Muscle layer of duodenum (tissue), 2 donors: Measurements from ENCODE around the gene PPM1G.

Experiments used
- H3K27ac ChIP-seq: one replicate; pipeline ENCODE4 v1.7.0; 2013; ENCODE audit warnings: mild to moderate bottlenecking, low read length
- H3K27me3 ChIP-seq: one replicate; pipeline ENCODE4 v1.7.0; 2013; ENCODE audit warnings: low read depth, mild to moderate bottlenecking, control low read depth, low read length
- H3K36me3 ChIP-seq, 2 donors: one replicate each; pipeline ENCODE4 v1.7.0; 2013; ENCODE audit warnings: low read length in 2 of 2, control low read depth in 1 of 2, mild to moderate bottlenecking in 1 of 2; ENCODE audit not compliant: insufficient read depth in 2 of 2, control insufficient read depth in 1 of 2
- H3K4me1 ChIP-seq, 2 donors: one replicate each; pipeline ENCODE4 v1.7.0; 2013; ENCODE audit warnings: low read length in 2 of 2, mild to moderate bottlenecking in 2 of 2, control low read depth in 1 of 2, moderate library complexity in 1 of 2; ENCODE audit not compliant: insufficient read depth in 2 of 2, control insufficient read depth in 1 of 2
- H3K4me3 ChIP-seq, 2 donors: one replicate each; pipeline ENCODE4 v1.7.0; 2013; ENCODE audit warnings: low read length in 2 of 2, low read depth in 1 of 2, mild to moderate bottlenecking in 1 of 2
- H3K9me3 ChIP-seq, 2 donors: one replicate each; pipeline ENCODE4 v1.7.0; 2013; ENCODE audit warnings: low read length in 2 of 2, control low read depth in 1 of 2, mild to moderate bottlenecking in 1 of 2; ENCODE audit not compliant: control insufficient read depth in 1 of 2
- donor health status: healthy.

PPM1G gene

GRCh38 chr2:27379383-27379835 is 30.0 kb downstream of the PPM1G start:
- Histone ChIP-seq H3K4me1 (peaks cover 6 to 20% of the 10 kb centered on the region in 2 donors), H3K27ac (peak overlapping the region; percentile 93), H3K27me3 (no peaks in the 10 kb centered on the region), H3K36me3 (peaks cover 57 to 74% of the 10 kb centered on the region in 2 donors), H3K4me3 (peak overlapping the region; percentile 67 to 75), H3K9me3 (no peaks in the 10 kb centered on the region)

- H3K4me3 ChIP-seq: no peak overlapping the region
- H3K9me3 ChIP-seq: no peaks in the 10 kb centered on the region
- H3K36me3 ChIP-seq: peaks cover 58 to 74% of the 10 kb centered on the region in 2 donors
- no peaks in the 10 kb centered on the region for H3K27me3 ChIP-seq
- H3K27ac ChIP-seq: peak overlapping the region; percentile 93
- H3K4me1 ChIP-seq: peaks cover 6 to 20% of the 10 kb centered on the region in 2 donors
These were observed 30.5 kb downstream of the PPM1G start for GRCh38 chr2:27378809-27379290.

- Histone ChIP-seq H3K27me3 (no peaks in the 10 kb centered on the region), H3K36me3 (peaks cover 56 to 74% of the 10 kb centered on the region in 2 donors), H3K27ac (no peak overlapping the region), H3K4me3 (no peak overlapping the region), H3K9me3 (no peaks in the 10 kb centered on the region), H3K4me1 (peaks cover 6 to 20% of the 10 kb centered on the region in 2 donors)
These were observed 31.1 kb downstream of the PPM1G start for GRCh38 chr2:27378096-27378808.

GRCh38 chr2:27377618-27378095 is 31.7 kb downstream of the PPM1G start:
- no peaks in the 10 kb centered on the region for H3K27me3 ChIP-seq
- peaks cover 7 to 21% of the 10 kb centered on the region in 2 donors for H3K4me1 ChIP-seq
- no peaks in the 10 kb centered on the region for H3K9me3 ChIP-seq
- H3K36me3 ChIP-seq: peaks cover 55 to 77% of the 10 kb centered on the region in 2 donors
- H3K27ac ChIP-seq: no peak overlapping the region
- H3K4me3 ChIP-seq: no peak overlapping the region

- Histone ChIP-seq H3K9me3 (no peaks in the 10 kb centered on the region), H3K4me1 (peaks cover 14 to 27% of the 10 kb centered on the region in 2 donors), H3K27me3 (no peaks in the 10 kb centered on the region), H3K27ac (no peak overlapping the region), H3K4me3 (no peak overlapping the region), H3K36me3 (peaks cover 56 to 73% of the 10 kb centered on the region in 2 donors)
These were observed 32.3 kb downstream of the PPM1G start for GRCh38 chr2:27376866-27377617.

GRCh38 chr2:27376151-27376865 is 33.1 kb downstream of the PPM1G start:
- Histone ChIP-seq H3K27ac (no peak overlapping the region), H3K27me3 (no peaks in the 10 kb centered on the region), H3K4me1 (peaks cover 14 to 32% of the 10 kb centered on the region in 2 donors), H3K9me3 (no peaks in the 10 kb centered on the region), H3K4me3 (no peak overlapping the region), H3K36me3 (peaks cover 49 to 67% of the 10 kb centered on the region in 2 donors)

GRCh38 chr2:27375513-27376099 is 33.8 kb downstream of the PPM1G start:
- H3K4me1 ChIP-seq: peaks cover 14 to 31% of the 10 kb centered on the region in 2 donors
- H3K27ac ChIP-seq: no peak overlapping the region
- no peaks in the 10 kb centered on the region for H3K9me3 ChIP-seq
- H3K36me3 ChIP-seq: peaks cover 49 to 70% of the 10 kb centered on the region in 2 donors
- H3K4me3 ChIP-seq: no peak overlapping the region
- no peaks in the 10 kb centered on the region for H3K27me3 ChIP-seq

GRCh38 chr2:27373567-27373966 is 35.8 kb downstream of the PPM1G start:
- H3K9me3 ChIP-seq: no peaks in the 10 kb centered on the region
- no peak overlapping the region for H3K27ac ChIP-seq
- H3K27me3 ChIP-seq: no peaks in the 10 kb centered on the region
- peaks cover 50 to 69% of the 10 kb centered on the region in 2 donors for H3K36me3 ChIP-seq
- H3K4me3 ChIP-seq: no peak overlapping the region
- H3K4me1 ChIP-seq: peaks cover 18 to 29% of the 10 kb centered on the region in 2 donors

GRCh38 chr2:27372937-27373336 is 36.5 kb downstream of the PPM1G start:
- Histone ChIP-seq H3K4me1 (peaks cover 18 to 32% of the 10 kb centered on the region in 2 donors), H3K27me3 (no peaks in the 10 kb centered on the region), H3K4me3 (no peak overlapping the region), H3K27ac (peak overlapping the region; percentile 23), H3K9me3 (no peaks in the 10 kb centered on the region), H3K36me3 (peaks cover 53 to 69% of the 10 kb centered on the region in 2 donors)

GRCh38 chr2:27370816-27371620 is 38.4 kb downstream of the PPM1G start:
- Histone ChIP-seq H3K4me3 (peak overlapping the region; percentile 86 to 97), H3K27ac (peak overlapping the region; percentile 89), H3K36me3 (peaks cover 54 to 69% of the 10 kb centered on the region in 2 donors), H3K27me3 (no peaks in the 10 kb centered on the region), H3K4me1 (peaks cover 18 to 32% of the 10 kb centered on the region in 2 donors), H3K9me3 (no peaks in the 10 kb centered on the region)
